ENCODE data around the gene SLC39A10.

- TF ChIP-seq EZH2phosphoT487 (IDR thresholded peaks at IDR 0.05; ENCODE audit: insufficient read depth, low read depth) (no peak), EZH2 (IDR thresholded peaks at IDR 0.05; ENCODE audit: insufficient read depth, poor library complexity, severe bottlenecking) (no peak)
Measured at GRCh38 chr2:195766691-195767090, 109.7 kb downstream of the SLC39A10 start.

All from GM23248 (cell line).